Stimulated activated CD8-positive, alpha-beta memory T cell treated with anti-CD3 and anti-CD28 coated beads, Interleukin-15, amount 100 ng/mL, for 48 hours (primary cell): Measurements from ENCODE around the gene SPAG7.

ENCODE experiments used
- DNase-seq, 2 donors: peaks; one replicate each; pipeline ENCODE4 v3.0.0-alpha.2; 2020; ENCODE audit warnings: low read depth in 2 of 2

SPAG7 gene

GRCh38 chr17:4950075-4950745 lies 17.4 kb downstream of the SPAG7 start:
- no peak for DNase-seq

- peak; percentile 64 to 75 for DNase-seq
These were observed 18.1 kb downstream of the SPAG7 start for GRCh38 chr17:4949321-4950074.

GRCh38 chr17:4948931-4949320 lies 18.7 kb downstream of the SPAG7 start:
- peak; percentile 76 to 78 for DNase-seq

- DNase-seq = peak; percentile 84
These were observed 19.3 kb downstream of the SPAG7 start, which contains the start of gene PFN1 for GRCh38 chr17:4948166-4948930. TSS of gene PFN1 (minus strand) at chr17:4948530. CDS start at chr17:4948394, 136 bp downstream.

- DNase-seq = peak; percentile 60 to 64
These were observed 20.0 kb downstream of the SPAG7 start for GRCh38 chr17:4947411-4948165.

GRCh38 chr17:4947010-4947410 lies 20.6 kb downstream of the SPAG7 start:
- DNase-seq = no peak

- no peak for DNase-seq
These were observed 21.2 kb downstream of the SPAG7 start for GRCh38 chr17:4946312-4946976.

GRCh38 chr17:4945944-4946280 lies 21.7 kb downstream of the SPAG7 start:
- no peak for DNase-seq

GRCh38 chr17:4945176-4945943 lies 22.3 kb downstream of the SPAG7 start:
- peak; percentile 82 to 83 for DNase-seq

- DNase-seq = no peak
These were observed 23.0 kb downstream of the SPAG7 start for GRCh38 chr17:4944554-4945175.

GRCh38 chr17:4944163-4944553 lies 23.5 kb downstream of the SPAG7 start:
- DNase-seq = peak in 1 of 2 donors; percentile 41

GRCh38 chr17:4942760-4943508 lies 24.7 kb downstream of the SPAG7 start:
- DNase-seq = no peak

GRCh38 chr17:4941319-4941610 lies 26.4 kb downstream of the SPAG7 start:
- no peak for DNase-seq

GRCh38 chr17:4940555-4941318 lies 26.9 kb downstream of the SPAG7 start:
- DNase-seq = peak in 1 of 2 donors; percentile 32

- DNase-seq = peak; percentile 95 to 97
These were observed 27.6 kb downstream of the SPAG7 start, which contains the start of the genes RNF167 and SLC25A11 for GRCh38 chr17:4939796-4940554. TSS of gene RNF167 (plus strand) at chr17:4940268. CDS start at chr17:4940910, 642 bp downstream. TSS of gene SLC25A11 (minus strand) at chr17:4940046. CDS start at chr17:4939910, 136 bp downstream.

GRCh38 chr17:4939546-4939795 lies 28.1 kb downstream of the SPAG7 start:
- no peak for DNase-seq

GRCh38 chr17:4938688-4939545 lies 28.7 kb downstream of the SPAG7 start:
- DNase-seq = no peak
